ENCODE results near the gene OR5H15. TPM values are rescaled to one million over a fixed set of nuclear protein-coding genes. Genes with fewer than 3 reads are reported as not detected.

The OR5H15 gene
- total RNA-seq, 1 donor from 2014 or later: not detected

DNA sequence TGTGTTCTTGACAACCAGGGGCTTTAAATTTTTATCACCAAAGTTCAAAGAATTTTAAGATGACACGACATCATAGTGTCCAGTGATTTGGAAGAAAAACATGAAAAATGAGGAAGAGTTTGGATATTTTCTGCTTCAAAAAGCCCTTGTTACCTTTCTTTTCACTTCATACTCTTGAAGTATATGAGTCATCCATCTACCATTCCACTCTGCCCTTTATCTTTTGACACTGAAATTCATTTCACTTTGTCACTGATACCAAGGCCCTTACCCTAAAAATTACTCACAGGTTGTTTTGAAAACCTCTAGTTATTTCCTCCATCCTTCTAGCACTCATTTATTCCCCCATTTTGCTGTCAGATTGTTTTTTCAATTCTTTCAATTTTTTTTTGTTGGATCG, 42.7 kb downstream of the OR5H15 start:
- no peak for FAIRE-seq
- Histone ChIP-seq H3K79me2 (ENCODE audit: insufficient read depth, low read length) (no peaks in the 10 kb centered on the region), H3K4me1 (ENCODE audit: insufficient read depth, low read length) (no peaks in the 10 kb centered on the region)

DNA sequence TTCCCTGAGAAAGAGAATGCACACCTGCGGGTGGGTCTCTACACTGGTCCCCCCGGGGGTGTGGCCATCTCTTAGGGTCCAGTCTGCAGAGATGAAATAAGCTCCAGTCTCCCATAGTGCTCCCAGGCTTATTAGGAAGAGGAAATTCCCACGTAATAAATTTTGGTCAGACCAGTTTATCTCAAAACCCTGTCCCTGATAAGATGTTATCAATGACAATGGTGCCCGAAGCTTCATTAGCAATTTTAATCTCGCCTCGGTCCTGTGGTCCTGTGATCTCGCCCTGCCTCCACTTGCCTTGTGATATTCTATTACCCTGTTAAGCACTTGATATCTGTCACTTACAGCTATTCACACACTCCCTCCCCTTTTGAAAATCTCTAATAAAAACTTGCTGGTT, 46.8 kb downstream of the OR5H15 start:
- Mint-ChIP-seq H3K27ac (ENCODE audit: unreplicated experiment) (no peak overlapping the region), H3K27me3 (ENCODE audit: low read depth, unreplicated experiment) (peaks cover 2% of the 10 kb centered on the region), H3K36me3 (ENCODE audit: low read depth, unreplicated experiment) (no peaks in the 10 kb centered on the region), H3K4me3 (ENCODE audit: unreplicated experiment) (no peak overlapping the region), H3K9me3 (ENCODE audit: unreplicated experiment) (peaks cover 3% of the 10 kb centered on the region), H3K4me1 (ENCODE audit: low read depth, unreplicated experiment) (peaks cover 7% of the 10 kb centered on the region)
- DNase-seq (ENCODE audit: low read depth) (no peak), FAIRE-seq (no peak)
- Histone ChIP-seq H3K4me3 (ENCODE audit: insufficient read depth, low read depth, low read length) (no peak overlapping the region), H3K9ac (ENCODE audit: low read length) (no peak overlapping the region), H3K79me2 (ENCODE audit: insufficient read depth, low read length) (no peaks in the 10 kb centered on the region), H4K20me1 (ENCODE audit: insufficient read depth, low read length) (no peaks in the 10 kb centered on the region), H3K27ac (ENCODE audit: low read depth, low read length) (no peak overlapping the region), H2AFZ (ENCODE audit: low read depth, low read length) (no peak overlapping the region), H3K4me1 (ENCODE audit: insufficient read depth, low read length) (no peaks in the 10 kb centered on the region), H3K4me2 (ENCODE audit: low read length) (no peak overlapping the region), H3K36me3 (ENCODE audit: insufficient read depth, low read length) (no peaks in the 10 kb centered on the region), H3K27me3 (ENCODE audit: insufficient read depth, low read length) (no peaks in the 10 kb centered on the region), H3K9me3 (ENCODE audit: insufficient read depth, low read depth, low read length) (no peaks in the 10 kb centered on the region)
- no peak for TF ChIP-seq EZH2 (IDR thresholded peaks at IDR 0.05; ENCODE audit: insufficient read depth, low read length)
- TF ChIP-seq, protein P1, sequence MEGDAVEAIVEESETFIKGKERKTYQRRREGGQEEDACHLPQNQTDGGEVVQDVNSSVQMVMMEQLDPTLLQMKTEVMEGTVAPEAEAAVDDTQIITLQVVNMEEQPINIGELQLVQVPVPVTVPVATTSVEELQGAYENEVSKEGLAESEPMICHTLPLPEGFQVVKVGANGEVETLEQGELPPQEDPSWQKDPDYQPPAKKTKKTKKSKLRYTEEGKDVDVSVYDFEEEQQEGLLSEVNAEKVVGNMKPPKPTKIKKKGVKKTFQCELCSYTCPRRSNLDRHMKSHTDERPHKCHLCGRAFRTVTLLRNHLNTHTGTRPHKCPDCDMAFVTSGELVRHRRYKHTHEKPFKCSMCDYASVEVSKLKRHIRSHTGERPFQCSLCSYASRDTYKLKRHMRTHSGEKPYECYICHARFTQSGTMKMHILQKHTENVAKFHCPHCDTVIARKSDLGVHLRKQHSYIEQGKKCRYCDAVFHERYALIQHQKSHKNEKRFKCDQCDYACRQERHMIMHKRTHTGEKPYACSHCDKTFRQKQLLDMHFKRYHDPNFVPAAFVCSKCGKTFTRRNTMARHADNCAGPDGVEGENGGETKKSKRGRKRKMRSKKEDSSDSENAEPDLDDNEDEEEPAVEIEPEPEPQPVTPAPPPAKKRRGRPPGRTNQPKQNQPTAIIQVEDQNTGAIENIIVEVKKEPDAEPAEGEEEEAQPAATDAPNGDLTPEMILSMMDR (IDR thresholded peaks at IDR 0.05; ENCODE audit: insufficient read depth, low read depth, low read length): no peak

More for the DNA sequence above, 42.7 kb downstream of the OR5H15 start:
- Histone ChIP-seq H3K4me2 (ENCODE audit: low read length) (no peak overlapping the region), H3K9ac (ENCODE audit: low read length) (no peak overlapping the region), H3K9me3 (ENCODE audit: insufficient read depth, low read depth, low read length) (no peaks in the 10 kb centered on the region), H2AFZ (ENCODE audit: low read depth, low read length) (no peak overlapping the region), H3K27me3 (ENCODE audit: insufficient read depth, low read length) (no peaks in the 10 kb centered on the region), H4K20me1 (ENCODE audit: insufficient read depth, low read length) (no peaks in the 10 kb centered on the region), H3K36me3 (ENCODE audit: insufficient read depth, low read length) (no peaks in the 10 kb centered on the region), H3K27ac (ENCODE audit: low read depth, low read length) (no peak overlapping the region), H3K4me3 (ENCODE audit: insufficient read depth, low read depth, low read length) (no peak overlapping the region)
- TF ChIP-seq, protein P1 (IDR thresholded peaks at IDR 0.05; ENCODE audit: insufficient read depth, low read depth, low read length): no peak
- no peak for TF ChIP-seq EZH2 (IDR thresholded peaks at IDR 0.05; ENCODE audit: insufficient read depth, low read length)
- H3K9me3 Mint-ChIP-seq (ENCODE audit: unreplicated experiment): peaks cover 3% of the 10 kb centered on the region
- no peak overlapping the region for H3K4me3 Mint-ChIP-seq (ENCODE audit: unreplicated experiment)
- no peaks in the 10 kb centered on the region for H3K36me3 Mint-ChIP-seq (ENCODE audit: low read depth, unreplicated experiment)
- DNase-seq (ENCODE audit: low read depth): no peak
- peaks cover 2% of the 10 kb centered on the region for H3K27me3 Mint-ChIP-seq (ENCODE audit: low read depth, unreplicated experiment)
- H3K4me1 Mint-ChIP-seq (ENCODE audit: low read depth, unreplicated experiment): peaks cover 5% of the 10 kb centered on the region
- H3K27ac Mint-ChIP-seq (ENCODE audit: unreplicated experiment): no peak overlapping the region

DNA sequence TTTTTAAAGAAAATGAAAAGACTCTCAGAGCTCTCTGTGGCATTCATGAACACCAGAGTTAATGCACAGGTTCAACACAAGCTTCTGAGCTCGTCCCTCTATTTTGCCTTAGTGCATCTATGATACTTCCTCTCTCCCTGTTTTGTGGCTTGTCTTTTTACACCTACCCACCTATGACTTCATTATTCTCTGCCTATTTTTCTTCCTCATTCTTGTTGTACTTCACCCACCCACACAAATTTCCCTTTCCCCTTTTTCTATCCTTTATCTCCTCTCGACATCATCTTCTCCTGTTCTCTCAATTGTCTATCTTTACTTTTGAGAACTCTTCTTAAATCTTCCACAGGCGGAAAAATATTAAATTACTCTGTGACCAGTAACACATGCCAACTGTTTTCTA, 48.6 kb downstream of the OR5H15 start:
- no peak overlapping the region for H3K4me3 ChIP-seq (ENCODE audit: insufficient read depth, low read depth, low read length)
- H3K9me3 ChIP-seq (ENCODE audit: insufficient read depth, low read depth, low read length): no peaks in the 10 kb centered on the region
- H3K27me3 ChIP-seq (ENCODE audit: insufficient read depth, low read length): no peaks in the 10 kb centered on the region
- H4K20me1 ChIP-seq (ENCODE audit: insufficient read depth, low read length): no peaks in the 10 kb centered on the region
- DNase-seq (ENCODE audit: low read depth) (no peak), FAIRE-seq (no peak)
- no peaks in the 10 kb centered on the region for H3K4me1 ChIP-seq (ENCODE audit: insufficient read depth, low read length)
- Mint-ChIP-seq H3K27me3 (ENCODE audit: low read depth, unreplicated experiment) (peaks cover 2% of the 10 kb centered on the region), H3K27ac (ENCODE audit: unreplicated experiment) (no peak overlapping the region), H3K9me3 (ENCODE audit: unreplicated experiment) (peaks cover 1% of the 10 kb centered on the region), H3K4me1 (ENCODE audit: low read depth, unreplicated experiment) (peaks cover 3% of the 10 kb centered on the region), H3K36me3 (ENCODE audit: low read depth, unreplicated experiment) (no peaks in the 10 kb centered on the region), H3K4me3 (ENCODE audit: unreplicated experiment) (no peak overlapping the region)
- TF ChIP-seq, protein P1 (IDR thresholded peaks at IDR 0.05; ENCODE audit: insufficient read depth, low read depth, low read length): no peak
- no peak for TF ChIP-seq EZH2 (IDR thresholded peaks at IDR 0.05; ENCODE audit: insufficient read depth, low read length)
- no peak overlapping the region for H3K27ac ChIP-seq (ENCODE audit: low read depth, low read length)
- H3K9ac ChIP-seq (ENCODE audit: low read length): no peak overlapping the region
- H3K79me2 ChIP-seq (ENCODE audit: insufficient read depth, low read length): no peaks in the 10 kb centered on the region
- H3K4me2 ChIP-seq (ENCODE audit: low read length): no peak overlapping the region
- H3K36me3 ChIP-seq (ENCODE audit: insufficient read depth, low read length): no peaks in the 10 kb centered on the region
- H2AFZ ChIP-seq (ENCODE audit: low read depth, low read length): no peak overlapping the region

Other genes starting within 250 kb of the OR5H15 start
- gene RIOX2, start 194.3 kb upstream of the OR5H15 start, total RNA-seq: 17.3 and 20.2 TPM in 2 replicates
- gene GABRR3, start 131.4 kb upstream of the OR5H15 start, total RNA-seq: not detected in 2 replicates
- not detected in 2 replicates for gene OR5AC2, start 79.5 kb upstream of the OR5H15 start, total RNA-seq
- gene OR5H1, start 36.0 kb upstream of the OR5H15 start, total RNA-seq: not detected in 2 replicates
- not detected in 2 replicates for gene OR5H14, start 19.2 kb upstream of the OR5H15 start, total RNA-seq
- gene OR5H6, start 97.5 kb downstream of the OR5H15 start, total RNA-seq: not detected in 2 replicates
- gene OR5H2, start 115.8 kb downstream of the OR5H15 start, total RNA-seq: not detected in 2 replicates
- not detected in 2 replicates for gene OR5K4, start 187.2 kb downstream of the OR5H15 start, total RNA-seq
- gene OR5K3, start 224.0 kb downstream of the OR5H15 start, total RNA-seq: not detected in 2 replicates

Data from astrocyte (in vitro differentiated cells and primary cell).